HEK293 (cell line): ENCODE results near the gene LZTFL1.

Experiments
- KLF9 ChIP-seq: fragments of 450-650 bp; formaldehyde crosslinking; IDR thresholded peaks from 2 replicates; pipeline ENCODE4 v1.5.1; 2016; ENCODE audit warnings: missing biosample characterization, missing genetic modification characterization, low read depth
- TCF7L2 ChIP-seq: IDR thresholded peaks from 2 replicates; pipeline ENCODE4 v1.6.1; 2011; ENCODE audit warnings: low read depth, mild to moderate bottlenecking, inconsistent platforms, low read length, moderate library complexity, borderline replicate concordance
- ZBTB21 ChIP-seq: fragments of 450-650 bp; formaldehyde crosslinking; IDR thresholded peaks from 2 replicates; pipeline ENCODE4 v1.5.1; 2017; ENCODE audit warnings: missing biosample characterization, missing genetic modification characterization
- ZNF133 ChIP-seq: fragments of 450-650 bp; formaldehyde crosslinking; IDR thresholded peaks from 2 replicates; pipeline ENCODE4 v1.5.1; 2016; ENCODE audit warnings: missing biosample characterization, missing genetic modification characterization
- ZNF146 ChIP-seq: fragments of 450-650 bp; formaldehyde crosslinking; IDR thresholded peaks from 2 replicates; pipeline ENCODE4 v1.5.1; 2016; ENCODE audit warnings: missing biosample characterization, missing genetic modification characterization
- ZNF571 ChIP-seq: fragments of 450-650 bp; formaldehyde crosslinking; IDR thresholded peaks from 2 replicates; pipeline ENCODE4 v1.5.0; 2017; ENCODE audit warnings: missing biosample characterization, missing genetic modification characterization
- ZNF658 ChIP-seq: fragments of 450-650 bp; formaldehyde crosslinking; IDR thresholded peaks from 2 replicates; pipeline ENCODE4; 2016; ENCODE audit warnings: missing biosample characterization, missing genetic modification characterization
- ZNF747 ChIP-seq: fragments of 450-650 bp; formaldehyde crosslinking; IDR thresholded peaks from 2 replicates; pipeline ENCODE4 v1.5.1; 2016; ENCODE audit warnings: missing biosample characterization, missing genetic modification characterization
- TF ChIP-seq, protein P1 (sequence below): fragments of 450-650 bp; formaldehyde crosslinking; IDR thresholded peaks from 2 replicates; pipeline ENCODE4 v1.5.1; 2016; ENCODE audit warnings: missing biosample characterization, missing genetic modification characterization

DNA sequence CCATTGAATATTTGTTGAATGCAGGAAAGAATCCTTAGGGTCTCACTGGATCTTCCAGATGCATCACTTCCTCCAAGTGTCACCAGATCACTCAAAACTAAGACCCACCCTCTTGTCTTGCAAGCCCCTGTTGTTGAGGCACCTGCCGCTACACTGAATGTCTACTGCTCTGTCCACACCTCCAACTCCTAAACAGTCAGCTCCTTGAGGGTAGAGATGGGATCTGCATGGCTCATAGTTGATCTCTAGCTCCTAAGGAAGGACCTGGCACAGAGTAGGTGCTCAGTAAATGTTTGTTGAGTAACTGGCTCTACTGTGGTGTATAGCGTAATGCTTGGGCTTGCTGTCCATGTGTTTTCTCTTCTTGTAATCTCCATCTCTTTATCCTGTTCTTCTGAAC, 54.4 kb downstream of the LZTFL1 start:
- TF ChIP-seq, protein P1, sequence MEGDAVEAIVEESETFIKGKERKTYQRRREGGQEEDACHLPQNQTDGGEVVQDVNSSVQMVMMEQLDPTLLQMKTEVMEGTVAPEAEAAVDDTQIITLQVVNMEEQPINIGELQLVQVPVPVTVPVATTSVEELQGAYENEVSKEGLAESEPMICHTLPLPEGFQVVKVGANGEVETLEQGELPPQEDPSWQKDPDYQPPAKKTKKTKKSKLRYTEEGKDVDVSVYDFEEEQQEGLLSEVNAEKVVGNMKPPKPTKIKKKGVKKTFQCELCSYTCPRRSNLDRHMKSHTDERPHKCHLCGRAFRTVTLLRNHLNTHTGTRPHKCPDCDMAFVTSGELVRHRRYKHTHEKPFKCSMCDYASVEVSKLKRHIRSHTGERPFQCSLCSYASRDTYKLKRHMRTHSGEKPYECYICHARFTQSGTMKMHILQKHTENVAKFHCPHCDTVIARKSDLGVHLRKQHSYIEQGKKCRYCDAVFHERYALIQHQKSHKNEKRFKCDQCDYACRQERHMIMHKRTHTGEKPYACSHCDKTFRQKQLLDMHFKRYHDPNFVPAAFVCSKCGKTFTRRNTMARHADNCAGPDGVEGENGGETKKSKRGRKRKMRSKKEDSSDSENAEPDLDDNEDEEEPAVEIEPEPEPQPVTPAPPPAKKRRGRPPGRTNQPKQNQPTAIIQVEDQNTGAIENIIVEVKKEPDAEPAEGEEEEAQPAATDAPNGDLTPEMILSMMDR (tag by site-specific recombination) = no peak
- TF ChIP-seq ZNF146 (tag by site-specific recombination) (no peak), ZNF658 (no peak), ZNF133 (tag by site-specific recombination) (no peak), ZBTB21 (no peak), TCF7L2 (no peak), ZNF571 (tag by site-specific recombination) (no peak), KLF9 (no peak), ZNF747 (tag by site-specific recombination) (no peak)
